ENCODE results near the gene ICA1L. TPM values are rescaled to one million over a fixed set of nuclear protein-coding genes. Genes with fewer than 3 reads are reported as not detected.

The ICA1L gene
- total RNA-seq, 1 experiment from 2014 or later: 3.2 TPM

GRCh38 chr2:202797944-202798343 lies 73.6 kb downstream of the ICA1L start:
- no peaks in the 10 kb centered on the region for H3K4me1 ChIP-seq (ENCODE audit: insufficient read depth, low read length, poor library complexity, severe bottlenecking)
- H3K9me3 ChIP-seq (ENCODE audit: low read depth, low read length, poor library complexity, severe bottlenecking): no peaks in the 10 kb centered on the region
- TF ChIP-seq EZH2 (IDR thresholded peaks at IDR 0.05; ENCODE audit: borderline replicate concordance, low read depth, low read length, poor library complexity, severe bottlenecking): no peak
- no peak for TF ChIP-seq CTCF (conservative IDR thresholded peaks at IDR 0.05; ENCODE audit: low read depth, low read length)
- intact Hi-C loops (cut with micrococcal nuclease; ENCODE audit: unreplicated experiment): no loop called here
- H3K27ac ChIP-seq (ENCODE audit: low read depth, low read length, poor library complexity, severe bottlenecking): no peak overlapping the region
- POLR2A ChIA-PET (ENCODE audit: low non-redundant PET): no interaction called here
- no peaks in the 10 kb centered on the region for H3K27me3 ChIP-seq (replicated peaks; ENCODE audit: insufficient read depth, low read depth, low read length, poor library complexity)
- DNase-seq (ENCODE audit: low spot score): no peak
- no peaks in the 10 kb centered on the region for H3K36me3 ChIP-seq (ENCODE audit: insufficient read depth, low read length, poor library complexity, severe bottlenecking)
- no peak overlapping the region for H3K4me3 ChIP-seq (ENCODE audit: low read depth, low read length, poor library complexity, severe bottlenecking)
- no TSS peak for BruUV-seq (replicated peaks)
- CTCF ChIA-PET: no interaction called here

GRCh38 chr2:202790676-202791075 lies 80.9 kb downstream of the ICA1L start:
- ChIA-PET POLR2A (ENCODE audit: low non-redundant PET) (no interaction called here), CTCF (no interaction called here)
- TF ChIP-seq CTCF (conservative IDR thresholded peaks at IDR 0.05; ENCODE audit: low read depth, low read length) (no peak), EZH2 (IDR thresholded peaks at IDR 0.05; ENCODE audit: borderline replicate concordance, low read depth, low read length, poor library complexity, severe bottlenecking) (no peak)
- Histone ChIP-seq H3K27me3 (replicated peaks; ENCODE audit: insufficient read depth, low read depth, low read length, poor library complexity) (no peaks in the 10 kb centered on the region), H3K4me3 (ENCODE audit: low read depth, low read length, poor library complexity, severe bottlenecking) (no peak overlapping the region), H3K36me3 (ENCODE audit: insufficient read depth, low read length, poor library complexity, severe bottlenecking) (no peaks in the 10 kb centered on the region), H3K9me3 (ENCODE audit: low read depth, low read length, poor library complexity, severe bottlenecking) (no peaks in the 10 kb centered on the region), H3K4me1 (ENCODE audit: insufficient read depth, low read length, poor library complexity, severe bottlenecking) (no peaks in the 10 kb centered on the region), H3K27ac (ENCODE audit: low read depth, low read length, poor library complexity, severe bottlenecking) (no peak overlapping the region)
- no peak for DNase-seq (ENCODE audit: low spot score)
- no TSS peak for BruUV-seq (replicated peaks)
- intact Hi-C loops (cut with micrococcal nuclease; ENCODE audit: unreplicated experiment): no loop called here

GRCh38 chr2:202786842-202787241 lies 84.7 kb downstream of the ICA1L start:
- intact Hi-C loops (cut with micrococcal nuclease; ENCODE audit: unreplicated experiment): no loop called here
- BruUV-seq (replicated peaks): no TSS peak
- POLR2A ChIA-PET (ENCODE audit: low non-redundant PET): no interaction called here
- Histone ChIP-seq H3K4me1 (ENCODE audit: insufficient read depth, low read length, poor library complexity, severe bottlenecking) (peaks cover 3% of the 10 kb centered on the region), H3K4me3 (ENCODE audit: low read depth, low read length, poor library complexity, severe bottlenecking) (no peak overlapping the region), H3K27ac (ENCODE audit: low read depth, low read length, poor library complexity, severe bottlenecking) (no peak overlapping the region), H3K36me3 (ENCODE audit: insufficient read depth, low read length, poor library complexity, severe bottlenecking) (no peaks in the 10 kb centered on the region), H3K27me3 (replicated peaks; ENCODE audit: insufficient read depth, low read depth, low read length, poor library complexity) (no peaks in the 10 kb centered on the region), H3K9me3 (ENCODE audit: low read depth, low read length, poor library complexity, severe bottlenecking) (no peaks in the 10 kb centered on the region)
- DNase-seq (ENCODE audit: low spot score): no peak
- TF ChIP-seq CTCF (conservative IDR thresholded peaks at IDR 0.05; ENCODE audit: low read depth, low read length) (no peak), EZH2 (IDR thresholded peaks at IDR 0.05; ENCODE audit: borderline replicate concordance, low read depth, low read length, poor library complexity, severe bottlenecking) (no peak)
- CTCF ChIA-PET: no interaction called here

Measured in A673 (cell line).